Measurements from ENCODE around the gene HOXD8. TPM values are rescaled to one million over a fixed set of nuclear protein-coding genes. Genes with fewer than 3 reads are reported as not detected.

The HOXD8 gene
- total and polyA plus RNA-seq, 2 of the 8 experiments (the other 6 are each of a cell fraction or from before 2014, with no cell fraction given) = not detected

DNA sequence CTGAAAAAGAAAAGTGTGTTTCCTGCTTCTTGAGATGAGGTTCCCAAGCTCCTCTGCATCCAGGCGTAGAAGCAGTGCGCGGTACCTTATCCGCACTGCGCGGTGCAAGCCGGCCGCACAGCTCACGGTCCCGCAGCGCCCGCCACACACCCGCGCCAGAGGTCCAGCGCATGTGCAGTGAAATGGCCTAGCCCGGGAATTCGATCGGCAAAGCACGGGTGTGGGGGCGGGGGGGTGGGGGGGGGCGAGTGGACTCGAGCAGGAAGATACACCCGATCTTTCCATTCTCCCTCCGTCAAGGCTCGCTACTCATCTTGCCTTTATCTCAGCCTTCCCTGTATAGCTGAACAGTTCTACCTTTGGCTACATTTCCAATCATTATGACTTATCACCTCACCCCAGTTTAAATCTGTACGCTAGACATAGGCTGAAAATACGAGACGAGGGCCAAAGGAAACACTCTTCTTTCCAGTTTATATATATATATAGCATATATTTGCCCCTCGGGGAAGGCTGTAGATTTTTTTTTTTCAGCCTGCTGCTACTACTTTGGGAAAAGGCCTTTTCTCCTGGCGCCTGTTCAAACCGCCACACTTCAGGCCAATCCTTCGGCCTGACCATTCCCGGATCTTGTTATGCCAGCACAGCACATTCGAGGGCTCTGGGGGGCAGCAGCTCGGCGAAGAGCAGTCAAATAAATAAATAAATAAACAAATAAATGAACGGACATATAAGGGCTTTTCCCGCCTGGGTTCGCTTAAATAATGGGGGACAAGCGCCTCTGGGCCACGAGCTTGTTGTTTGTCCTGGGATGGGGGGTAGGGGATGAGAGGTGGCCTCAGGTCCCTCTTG is 10.4 kb downstream of the HOXD8 start (continued):
- TF ChIP-seq SIN3A (conservative IDR thresholded peaks at IDR 0.05 in 1 of 2, IDR thresholded peaks at IDR 0.05 in 1 of 2; ENCODE audit: low read depth in 1 of 2, low read length in 2 of 2) = no peak
- TF ChIP-seq, protein P1, sequence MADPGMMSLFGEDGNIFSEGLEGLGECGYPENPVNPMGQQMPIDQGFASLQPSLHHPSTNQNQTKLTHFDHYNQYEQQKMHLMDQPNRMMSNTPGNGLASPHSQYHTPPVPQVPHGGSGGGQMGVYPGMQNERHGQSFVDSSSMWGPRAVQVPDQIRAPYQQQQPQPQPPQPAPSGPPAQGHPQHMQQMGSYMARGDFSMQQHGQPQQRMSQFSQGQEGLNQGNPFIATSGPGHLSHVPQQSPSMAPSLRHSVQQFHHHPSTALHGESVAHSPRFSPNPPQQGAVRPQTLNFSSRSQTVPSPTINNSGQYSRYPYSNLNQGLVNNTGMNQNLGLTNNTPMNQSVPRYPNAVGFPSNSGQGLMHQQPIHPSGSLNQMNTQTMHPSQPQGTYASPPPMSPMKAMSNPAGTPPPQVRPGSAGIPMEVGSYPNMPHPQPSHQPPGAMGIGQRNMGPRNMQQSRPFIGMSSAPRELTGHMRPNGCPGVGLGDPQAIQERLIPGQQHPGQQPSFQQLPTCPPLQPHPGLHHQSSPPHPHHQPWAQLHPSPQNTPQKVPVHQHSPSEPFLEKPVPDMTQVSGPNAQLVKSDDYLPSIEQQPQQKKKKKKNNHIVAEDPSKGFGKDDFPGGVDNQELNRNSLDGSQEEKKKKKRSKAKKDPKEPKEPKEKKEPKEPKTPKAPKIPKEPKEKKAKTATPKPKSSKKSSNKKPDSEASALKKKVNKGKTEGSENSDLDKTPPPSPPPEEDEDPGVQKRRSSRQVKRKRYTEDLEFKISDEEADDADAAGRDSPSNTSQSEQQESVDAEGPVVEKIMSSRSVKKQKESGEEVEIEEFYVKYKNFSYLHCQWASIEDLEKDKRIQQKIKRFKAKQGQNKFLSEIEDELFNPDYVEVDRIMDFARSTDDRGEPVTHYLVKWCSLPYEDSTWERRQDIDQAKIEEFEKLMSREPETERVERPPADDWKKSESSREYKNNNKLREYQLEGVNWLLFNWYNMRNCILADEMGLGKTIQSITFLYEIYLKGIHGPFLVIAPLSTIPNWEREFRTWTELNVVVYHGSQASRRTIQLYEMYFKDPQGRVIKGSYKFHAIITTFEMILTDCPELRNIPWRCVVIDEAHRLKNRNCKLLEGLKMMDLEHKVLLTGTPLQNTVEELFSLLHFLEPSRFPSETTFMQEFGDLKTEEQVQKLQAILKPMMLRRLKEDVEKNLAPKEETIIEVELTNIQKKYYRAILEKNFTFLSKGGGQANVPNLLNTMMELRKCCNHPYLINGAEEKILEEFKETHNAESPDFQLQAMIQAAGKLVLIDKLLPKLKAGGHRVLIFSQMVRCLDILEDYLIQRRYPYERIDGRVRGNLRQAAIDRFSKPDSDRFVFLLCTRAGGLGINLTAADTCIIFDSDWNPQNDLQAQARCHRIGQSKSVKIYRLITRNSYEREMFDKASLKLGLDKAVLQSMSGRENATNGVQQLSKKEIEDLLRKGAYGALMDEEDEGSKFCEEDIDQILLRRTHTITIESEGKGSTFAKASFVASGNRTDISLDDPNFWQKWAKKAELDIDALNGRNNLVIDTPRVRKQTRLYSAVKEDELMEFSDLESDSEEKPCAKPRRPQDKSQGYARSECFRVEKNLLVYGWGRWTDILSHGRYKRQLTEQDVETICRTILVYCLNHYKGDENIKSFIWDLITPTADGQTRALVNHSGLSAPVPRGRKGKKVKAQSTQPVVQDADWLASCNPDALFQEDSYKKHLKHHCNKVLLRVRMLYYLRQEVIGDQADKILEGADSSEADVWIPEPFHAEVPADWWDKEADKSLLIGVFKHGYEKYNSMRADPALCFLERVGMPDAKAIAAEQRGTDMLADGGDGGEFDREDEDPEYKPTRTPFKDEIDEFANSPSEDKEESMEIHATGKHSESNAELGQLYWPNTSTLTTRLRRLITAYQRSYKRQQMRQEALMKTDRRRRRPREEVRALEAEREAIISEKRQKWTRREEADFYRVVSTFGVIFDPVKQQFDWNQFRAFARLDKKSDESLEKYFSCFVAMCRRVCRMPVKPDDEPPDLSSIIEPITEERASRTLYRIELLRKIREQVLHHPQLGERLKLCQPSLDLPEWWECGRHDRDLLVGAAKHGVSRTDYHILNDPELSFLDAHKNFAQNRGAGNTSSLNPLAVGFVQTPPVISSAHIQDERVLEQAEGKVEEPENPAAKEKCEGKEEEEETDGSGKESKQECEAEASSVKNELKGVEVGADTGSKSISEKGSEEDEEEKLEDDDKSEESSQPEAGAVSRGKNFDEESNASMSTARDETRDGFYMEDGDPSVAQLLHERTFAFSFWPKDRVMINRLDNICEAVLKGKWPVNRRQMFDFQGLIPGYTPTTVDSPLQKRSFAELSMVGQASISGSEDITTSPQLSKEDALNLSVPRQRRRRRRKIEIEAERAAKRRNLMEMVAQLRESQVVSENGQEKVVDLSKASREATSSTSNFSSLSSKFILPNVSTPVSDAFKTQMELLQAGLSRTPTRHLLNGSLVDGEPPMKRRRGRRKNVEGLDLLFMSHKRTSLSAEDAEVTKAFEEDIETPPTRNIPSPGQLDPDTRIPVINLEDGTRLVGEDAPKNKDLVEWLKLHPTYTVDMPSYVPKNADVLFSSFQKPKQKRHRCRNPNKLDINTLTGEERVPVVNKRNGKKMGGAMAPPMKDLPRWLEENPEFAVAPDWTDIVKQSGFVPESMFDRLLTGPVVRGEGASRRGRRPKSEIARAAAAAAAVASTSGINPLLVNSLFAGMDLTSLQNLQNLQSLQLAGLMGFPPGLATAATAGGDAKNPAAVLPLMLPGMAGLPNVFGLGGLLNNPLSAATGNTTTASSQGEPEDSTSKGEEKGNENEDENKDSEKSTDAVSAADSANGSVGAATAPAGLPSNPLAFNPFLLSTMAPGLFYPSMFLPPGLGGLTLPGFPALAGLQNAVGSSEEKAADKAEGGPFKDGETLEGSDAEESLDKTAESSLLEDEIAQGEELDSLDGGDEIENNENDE (IDR thresholded peaks at IDR 0.05; ENCODE audit: insufficient replicate concordance, low read length) = no peak
- no peak for TF ChIP-seq BRCA1 (IDR thresholded peaks at IDR 0.05; ENCODE audit: low read depth, low read length)
- TF ChIP-seq TAF7 (optimal IDR thresholded peaks at IDR 0.05; ENCODE audit: borderline replicate concordance, low read depth, low read length) = no peak
- no peak for TF ChIP-seq JUN (IDR thresholded peaks at IDR 0.05; ENCODE audit: low read depth, low read length)
- no peak for TF ChIP-seq BCL11A (IDR thresholded peaks at IDR 0.05; ENCODE audit: low read depth in 2 of 2, low read length in 2 of 2)
- no peak for TF ChIP-seq SIX5 (IDR thresholded peaks at IDR 0.05; ENCODE audit: low read depth, low read length)
- TF ChIP-seq CHD1 (IDR thresholded peaks at IDR 0.05; ENCODE audit: low read depth, low read length) = no peak
- TF ChIP-seq PHF8 (conservative IDR thresholded peaks at IDR 0.05; ENCODE audit: low read depth, low read length) = no peak
